GM19324 (cell line): ENCODE results near the gene DGKG.

Source experiments
- ATAC-seq: cut with Tn5 transposase; IDR thresholded peaks from one replicate; pipeline ENCODE4 v1.9.1; 2021; ENCODE audit warnings: mild to moderate bottlenecking, moderate library complexity; ENCODE audit not compliant: unreplicated experiment, low FRiP score

The DGKG gene

DNA sequence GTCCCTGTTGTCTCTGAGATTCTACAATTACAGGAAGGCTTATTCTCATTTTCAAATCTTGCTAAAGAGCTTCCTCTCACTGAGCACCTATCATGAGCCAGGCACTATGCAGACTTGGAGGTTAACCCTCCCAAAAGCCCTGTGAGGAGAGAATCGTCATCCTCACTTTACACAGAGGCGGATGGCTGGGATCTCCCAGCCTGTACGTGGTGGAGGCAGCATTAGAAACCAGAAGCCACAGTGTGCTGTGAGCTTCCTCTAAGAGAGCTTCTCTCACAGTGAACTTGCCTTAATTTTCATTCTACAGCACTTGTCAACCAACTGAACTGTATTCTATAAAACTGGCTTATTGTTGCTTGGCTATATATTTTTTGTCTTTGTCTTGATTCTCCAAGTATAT, 6.1 kb upstream of the DGKG start:
- ATAC-seq = no peak

DNA sequence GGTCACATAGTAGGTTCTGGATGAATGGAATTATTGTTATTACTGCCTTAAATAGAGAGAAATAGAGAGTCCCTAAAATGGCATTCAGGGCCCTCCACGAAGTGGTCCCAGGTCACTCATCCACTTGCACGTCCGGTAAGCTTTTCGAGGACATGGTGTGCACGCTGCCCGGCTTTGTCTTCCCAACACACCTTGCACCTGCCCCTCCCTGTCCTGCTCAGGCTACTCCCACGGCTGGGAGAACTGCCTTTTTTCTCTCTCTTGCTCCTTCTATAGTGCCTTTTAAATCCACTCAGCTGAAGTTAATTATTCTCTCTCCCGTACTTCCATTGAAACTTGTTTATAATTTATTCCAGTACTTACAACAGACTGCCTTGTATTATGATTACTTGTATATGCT, 5.6 kb upstream of the DGKG start:
- ATAC-seq = no peak

DNA sequence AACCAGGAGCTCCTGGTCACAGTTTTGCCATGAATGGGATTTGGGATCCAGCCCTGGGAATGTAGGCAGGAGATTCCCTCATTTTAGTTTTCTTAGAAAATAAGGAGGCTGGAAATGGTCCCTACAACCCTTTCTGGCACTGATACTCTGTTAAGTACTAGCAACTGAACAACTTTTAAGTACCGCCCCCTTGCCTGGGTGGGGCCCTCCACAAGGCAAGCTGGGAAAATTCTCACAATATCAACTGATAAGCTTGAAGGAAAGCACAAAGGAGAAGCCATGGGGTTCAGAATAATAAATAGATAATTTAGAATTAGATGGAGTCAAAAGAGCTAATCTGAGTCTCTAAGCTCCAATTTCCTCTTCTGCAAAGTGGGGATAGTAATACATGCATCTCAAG, 4.2 kb upstream of the DGKG start:
- ATAC-seq = no peak

DNA sequence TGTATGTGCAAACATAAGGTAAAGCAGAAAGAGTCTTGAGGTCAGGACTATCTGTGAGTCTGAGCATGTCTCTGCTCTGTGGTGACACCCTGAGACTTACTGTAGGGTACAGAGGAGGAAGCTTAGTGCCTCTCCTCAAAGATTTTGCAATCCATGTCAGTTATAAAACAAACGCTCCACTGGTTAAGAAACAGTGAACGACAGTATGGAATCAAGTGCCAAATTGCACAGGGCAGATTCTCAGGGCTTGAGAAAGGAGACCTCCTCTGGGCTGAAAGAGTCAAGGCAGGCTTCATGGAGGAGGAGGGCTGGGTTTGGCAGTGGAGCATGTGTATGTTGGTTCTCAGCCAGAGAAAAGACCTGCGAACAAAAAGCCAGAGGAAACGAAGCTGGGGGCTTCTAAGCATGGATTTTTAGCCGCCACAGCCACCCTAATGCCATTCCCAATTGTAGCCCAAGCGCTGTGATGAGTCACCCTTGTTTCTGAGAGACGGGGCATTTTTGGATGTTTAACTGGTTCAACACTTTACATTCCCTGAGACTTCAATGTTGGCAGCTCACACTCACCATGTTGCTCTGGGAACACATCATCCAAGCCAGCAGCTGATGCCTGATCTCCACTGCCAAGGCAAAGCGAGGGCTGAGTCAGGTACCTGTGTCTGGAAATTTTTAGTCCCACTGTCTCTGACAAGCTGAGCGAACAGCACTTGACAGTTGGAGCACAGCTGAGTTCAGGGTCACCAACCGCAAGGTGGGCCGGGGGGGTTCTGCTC, 3.4 kb upstream of the DGKG start:
- no peak for ATAC-seq

DNA sequence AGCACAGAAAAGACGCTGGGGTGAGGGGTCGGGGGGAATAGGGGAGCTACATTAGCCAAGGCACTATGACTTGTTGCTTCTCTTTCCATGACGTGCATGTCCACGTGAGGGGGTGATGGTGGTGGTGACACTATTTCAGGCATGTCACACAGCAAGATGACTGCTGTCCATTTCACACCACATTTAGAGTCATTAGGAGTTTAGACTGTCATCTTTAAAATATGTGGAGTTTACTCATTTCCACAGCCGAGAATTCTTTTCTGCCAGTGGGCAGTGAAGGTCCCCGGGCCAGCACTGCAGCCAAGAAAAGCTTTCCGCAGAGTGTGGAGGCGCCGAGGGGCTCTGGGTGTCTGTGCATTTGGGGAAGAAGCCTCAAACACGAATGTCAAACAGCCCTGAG, 954 bp upstream of the DGKG start:
- no peak for ATAC-seq

DNA sequence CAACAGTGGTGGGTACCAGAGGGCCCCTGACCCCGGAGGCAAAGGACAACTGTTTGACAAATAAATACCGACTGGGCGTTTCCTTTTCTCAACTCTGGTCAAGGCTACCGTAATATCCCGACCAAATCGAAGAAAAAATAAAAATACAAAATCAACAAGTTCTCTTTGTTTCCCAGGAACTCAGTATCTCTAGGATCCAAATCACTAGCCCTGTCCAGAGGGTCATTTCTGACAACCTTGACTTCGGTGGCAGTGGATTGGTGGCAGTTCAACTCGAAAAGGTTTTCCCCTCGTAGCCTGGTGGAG, 456 bp upstream of the DGKG start:
- no peak for ATAC-seq

DNA sequence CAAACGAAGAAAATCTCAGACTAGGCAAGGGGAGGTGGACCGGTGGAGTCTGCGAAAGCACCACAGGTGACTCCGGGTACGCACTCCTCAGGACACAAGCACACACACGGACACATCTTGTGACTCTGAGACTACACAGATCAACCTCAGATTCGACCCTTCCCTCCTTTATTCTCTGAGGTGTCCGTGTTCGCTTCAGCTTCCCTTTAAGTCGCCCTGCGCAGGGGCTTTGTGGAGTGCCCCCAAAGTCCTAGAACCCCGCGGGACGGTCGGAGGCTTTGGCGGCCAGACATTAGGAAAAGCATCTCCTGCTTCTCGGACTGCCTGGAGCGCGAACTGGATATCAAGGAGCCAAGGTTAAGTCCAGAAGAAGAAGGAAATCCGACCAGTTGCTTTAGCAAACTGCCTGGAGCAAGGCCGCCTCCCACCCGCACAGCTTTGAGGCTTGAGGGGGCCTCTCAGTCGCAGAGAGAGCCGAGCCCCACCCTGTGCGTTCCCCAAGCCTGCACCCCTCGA, 730 bp downstream of the DGKG start:
- ATAC-seq = no peak

DNA sequence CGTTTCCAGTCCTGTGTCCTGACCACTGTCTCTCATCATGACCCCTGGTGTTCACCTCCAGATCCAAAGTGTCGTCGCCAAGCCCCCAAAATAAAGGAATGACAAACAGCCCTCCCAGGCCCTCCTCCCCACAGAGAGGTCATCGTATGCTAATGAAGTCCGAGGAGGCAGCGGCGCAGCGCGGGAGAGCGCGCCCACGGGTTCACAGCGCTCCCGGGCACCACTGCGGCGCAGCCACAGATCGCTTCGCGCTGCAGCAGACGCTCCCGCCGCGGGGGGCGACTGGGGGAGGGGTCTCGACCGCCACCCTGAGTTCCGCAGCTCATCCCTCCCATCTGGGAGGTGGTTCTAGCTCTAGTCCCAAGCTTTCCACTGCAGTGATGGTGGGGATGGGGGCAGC, 1.3 kb downstream of the DGKG start:
- no peak for ATAC-seq

DNA sequence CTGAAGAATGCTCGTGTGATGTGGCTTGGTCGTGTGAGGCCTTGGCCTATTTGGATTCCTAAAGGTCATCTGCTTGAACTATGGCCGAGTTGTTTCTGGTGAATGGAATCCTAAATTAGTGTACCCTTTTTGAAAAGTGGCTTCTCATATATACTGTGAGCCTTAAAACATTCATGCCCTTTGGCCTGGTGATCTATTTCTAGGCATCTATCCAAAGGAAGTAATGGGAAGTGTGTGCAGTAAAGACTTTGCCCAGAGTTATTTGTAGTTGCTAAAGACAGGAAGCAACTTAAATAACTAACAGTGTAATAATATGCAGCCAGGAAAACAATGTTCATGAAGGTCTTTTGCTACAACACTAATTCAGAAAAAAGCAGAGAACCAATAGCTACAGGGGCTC, 3.0 kb downstream of the DGKG start:
- no peak for ATAC-seq

DNA sequence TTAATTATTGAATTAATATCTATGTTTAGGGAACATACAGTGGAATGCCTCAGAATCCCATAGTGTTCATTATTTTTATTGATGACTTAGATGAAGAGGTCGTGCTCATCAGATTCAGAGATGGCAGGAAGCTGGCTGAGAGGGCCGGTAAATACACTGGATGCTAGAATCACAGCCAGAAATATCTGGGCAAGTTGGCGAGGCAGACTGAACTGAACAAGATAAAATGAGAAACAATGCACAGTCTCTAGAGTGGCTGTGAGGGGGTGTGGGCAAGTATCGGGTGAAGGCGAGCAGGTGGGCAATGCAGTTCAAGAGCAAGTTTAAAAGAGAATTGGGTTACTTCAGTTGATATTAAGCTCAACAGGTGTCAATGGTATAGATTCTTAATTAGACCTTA, 5.9 kb downstream of the DGKG start:
- no peak for ATAC-seq

DNA sequence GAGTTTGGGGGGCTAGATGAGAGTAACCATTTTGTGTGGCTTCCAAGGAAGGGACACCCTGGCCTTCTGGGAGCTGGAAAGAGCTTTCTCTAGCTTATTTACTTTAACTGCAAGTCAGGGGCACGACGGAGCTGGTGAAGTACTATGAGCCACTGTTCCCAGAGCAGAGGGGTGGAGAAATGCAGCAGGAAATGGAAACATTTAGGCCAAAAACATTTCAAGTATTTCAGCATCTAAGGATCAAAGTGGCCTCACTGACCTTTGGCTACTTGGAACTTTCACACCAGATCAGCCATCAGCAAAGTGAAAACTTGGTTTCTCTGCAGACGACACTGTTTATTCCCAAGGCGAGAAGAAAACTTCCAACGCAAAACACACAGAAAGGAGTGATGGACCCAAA, 7.9 kb downstream of the DGKG start:
- no peak for ATAC-seq

DNA sequence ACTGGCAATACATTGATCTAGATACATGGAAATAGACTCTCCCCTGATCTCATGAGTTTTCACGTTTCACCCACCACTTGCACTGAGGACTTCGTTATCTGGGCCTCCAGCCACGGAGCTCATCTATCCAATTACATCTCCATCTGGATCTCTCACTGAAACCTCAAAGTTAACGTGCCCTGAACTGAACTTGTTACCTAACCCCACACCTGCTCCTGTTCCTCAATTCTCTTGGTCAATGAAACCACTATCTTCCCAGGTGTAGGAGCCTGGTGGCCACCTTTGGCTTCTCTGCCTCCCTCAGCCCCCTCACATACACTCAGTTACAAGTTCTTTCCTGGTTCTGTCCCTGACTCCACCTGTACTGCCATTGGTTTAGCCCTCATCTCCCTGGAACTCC, 9.7 kb downstream of the DGKG start:
- ATAC-seq = no peak

DNA sequence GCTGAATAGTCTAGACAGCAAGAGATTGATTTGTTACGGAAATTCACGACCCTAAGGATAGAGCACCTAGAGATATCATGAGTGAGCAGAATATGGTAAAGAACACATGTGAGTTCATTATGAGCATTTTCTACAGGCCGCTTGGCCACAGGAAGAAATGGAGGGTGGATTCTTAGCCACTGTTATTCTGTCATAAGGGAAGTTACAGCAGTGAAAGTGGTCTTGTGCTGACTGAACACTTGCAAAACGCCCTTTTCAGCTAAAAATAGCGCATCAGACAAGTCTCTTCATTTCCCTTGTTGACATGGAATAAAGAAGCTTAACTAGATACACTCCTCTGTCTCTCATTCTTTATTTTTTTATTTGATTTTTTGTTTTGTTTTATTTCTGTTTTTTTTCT, 19.8 kb downstream of the DGKG start:
- no peak for ATAC-seq

DNA sequence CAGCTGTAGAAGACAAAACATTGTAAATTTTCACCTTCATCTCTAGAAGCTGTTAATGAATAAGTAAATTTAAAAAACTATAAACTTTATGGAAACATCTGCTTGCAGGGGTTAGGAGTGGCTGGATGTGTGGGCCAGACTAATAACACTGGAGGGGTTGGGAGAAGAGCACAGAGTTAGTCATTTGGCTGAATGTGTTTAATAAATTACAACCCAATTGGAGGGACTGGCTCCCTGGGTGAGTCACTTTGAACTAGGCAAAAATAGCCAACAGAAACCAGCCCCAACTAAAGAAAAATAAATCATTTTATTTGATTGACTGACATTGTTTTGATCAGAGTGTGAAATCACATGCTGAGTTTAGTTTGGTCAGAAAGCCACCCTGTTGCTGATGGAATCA, 21.8 kb downstream of the DGKG start:
- ATAC-seq = no peak

DNA sequence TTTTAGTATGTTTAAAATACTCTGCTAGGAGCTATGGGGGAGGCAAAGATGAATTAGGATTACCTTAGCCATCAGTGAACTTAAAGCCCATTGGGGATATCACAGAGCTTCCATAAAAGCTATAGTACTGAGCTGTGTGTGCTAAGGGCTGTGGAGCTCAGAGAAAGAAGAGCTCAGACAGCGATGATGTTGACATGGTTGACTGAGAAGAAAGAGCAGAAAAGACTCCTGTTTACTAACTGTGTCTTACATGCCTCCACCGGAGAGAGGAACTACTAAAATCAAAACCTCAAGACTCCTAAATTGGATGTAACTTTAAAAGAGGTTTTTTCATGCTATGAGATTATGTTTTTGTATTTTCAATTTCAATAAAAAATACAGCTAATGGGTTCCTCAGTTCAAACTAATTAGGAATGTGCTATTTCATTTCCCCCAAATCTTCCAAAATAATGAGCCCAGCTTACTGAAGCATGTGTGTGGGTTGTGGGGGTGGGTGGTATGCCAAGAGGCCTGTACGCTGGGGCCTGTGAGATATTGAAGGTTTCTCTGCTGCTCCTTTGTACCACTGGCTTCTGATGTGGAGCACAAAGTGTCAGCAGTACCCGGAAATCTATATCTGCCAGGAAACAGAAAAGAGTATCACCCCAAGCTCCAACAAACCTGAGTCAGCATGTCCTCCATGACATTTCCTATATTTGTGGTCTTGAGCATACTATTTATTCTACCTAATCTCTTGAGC, 22.7 kb downstream of the DGKG start:
- no peak for ATAC-seq

DNA sequence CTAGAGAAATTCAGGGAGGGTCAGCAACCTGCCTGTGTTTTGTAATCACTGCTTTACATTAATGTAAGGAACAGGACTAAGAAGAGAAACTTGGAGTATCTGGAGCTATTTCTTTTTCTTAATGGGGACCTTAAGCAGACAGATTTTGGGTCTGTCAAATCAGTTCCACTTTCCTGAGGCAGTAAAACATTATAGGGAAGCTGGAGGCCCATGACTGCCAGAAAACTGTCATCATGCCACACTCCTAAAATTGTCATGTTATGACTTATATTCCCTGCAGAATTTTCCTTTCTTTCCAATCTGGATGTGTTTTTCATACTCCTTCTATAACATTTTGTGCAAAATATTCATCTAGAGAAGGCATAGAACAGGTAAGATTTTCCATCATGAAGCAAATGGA, 28.8 kb downstream of the DGKG start:
- no peak for ATAC-seq

DNA sequence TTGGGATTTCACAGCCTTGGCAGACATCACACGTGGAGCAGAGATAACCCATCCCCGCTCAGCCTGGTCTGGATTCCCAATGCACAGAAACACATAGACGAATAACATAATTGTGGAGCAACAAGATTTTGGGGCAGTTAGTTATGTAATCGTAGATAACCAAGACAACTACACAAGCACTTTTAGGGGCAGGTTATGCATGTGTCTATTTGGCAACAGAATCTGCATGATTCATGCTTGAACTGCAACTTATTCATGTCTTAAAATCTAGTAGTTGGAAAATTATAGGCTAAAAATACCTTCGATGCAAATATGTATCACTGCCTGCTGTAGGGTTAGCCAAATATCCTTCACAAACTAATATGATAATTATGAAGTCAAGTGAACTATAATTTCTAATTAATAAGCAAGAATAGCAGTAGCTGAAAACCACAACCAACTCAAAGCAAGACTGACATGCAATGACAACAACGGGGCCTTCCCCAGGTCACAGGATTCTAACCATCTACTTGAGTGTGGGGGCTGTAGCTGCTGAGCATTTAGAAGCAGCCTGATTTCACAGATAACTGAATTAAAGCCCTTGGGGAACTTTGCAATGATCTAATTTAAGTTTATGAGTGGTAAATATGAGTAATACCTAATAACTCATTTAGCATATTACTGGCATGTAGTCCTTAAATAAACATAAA, 31.1 kb downstream of the DGKG start:
- no peak for ATAC-seq

DNA sequence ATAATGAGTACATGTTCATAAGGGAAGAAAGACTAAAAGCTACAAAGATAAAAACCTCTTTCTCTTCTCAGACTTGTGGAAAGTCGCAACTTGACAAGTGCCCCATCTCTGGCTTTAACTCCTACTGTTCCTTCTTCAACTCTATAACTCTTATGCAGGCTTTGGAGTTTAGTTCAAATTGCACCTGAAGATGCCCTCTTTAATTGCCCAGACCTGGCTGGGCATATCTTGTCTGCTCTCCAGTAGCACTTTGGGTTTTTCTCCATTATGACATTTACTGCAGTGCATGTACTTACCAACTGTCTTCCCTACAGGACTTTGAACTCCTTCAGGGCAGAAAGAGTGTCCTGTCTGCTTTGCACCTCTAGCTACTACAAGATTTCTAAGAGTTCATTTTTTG, 32.4 kb downstream of the DGKG start:
- ATAC-seq = no peak

DNA sequence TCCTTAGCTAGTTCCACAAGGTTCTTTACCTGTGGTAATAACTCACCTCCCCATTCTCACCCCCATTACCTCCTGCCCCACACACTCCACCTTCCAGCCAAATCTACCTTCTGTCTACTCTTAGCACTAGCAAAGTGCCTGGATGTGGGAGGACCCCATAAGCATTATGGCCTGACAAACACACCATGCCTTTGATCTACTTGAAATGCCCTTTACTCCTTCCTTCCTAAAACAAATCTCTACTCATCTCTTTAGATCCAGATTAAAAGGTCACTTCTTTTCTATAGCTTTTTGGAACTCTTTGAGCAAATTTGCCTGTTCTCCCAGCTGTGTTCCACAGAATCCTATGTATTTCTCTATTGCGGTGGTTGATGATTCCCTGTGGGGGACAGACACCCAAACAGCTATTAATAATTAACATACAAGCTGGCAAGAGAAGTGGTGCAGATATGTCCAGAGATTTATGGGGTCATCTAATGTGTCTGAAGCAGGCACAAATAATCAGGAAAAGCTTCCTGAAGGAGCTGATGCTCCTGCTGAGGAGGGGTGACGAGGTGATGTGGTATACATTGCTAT, 34.0 kb downstream of the DGKG start:
- ATAC-seq = no peak

DNA sequence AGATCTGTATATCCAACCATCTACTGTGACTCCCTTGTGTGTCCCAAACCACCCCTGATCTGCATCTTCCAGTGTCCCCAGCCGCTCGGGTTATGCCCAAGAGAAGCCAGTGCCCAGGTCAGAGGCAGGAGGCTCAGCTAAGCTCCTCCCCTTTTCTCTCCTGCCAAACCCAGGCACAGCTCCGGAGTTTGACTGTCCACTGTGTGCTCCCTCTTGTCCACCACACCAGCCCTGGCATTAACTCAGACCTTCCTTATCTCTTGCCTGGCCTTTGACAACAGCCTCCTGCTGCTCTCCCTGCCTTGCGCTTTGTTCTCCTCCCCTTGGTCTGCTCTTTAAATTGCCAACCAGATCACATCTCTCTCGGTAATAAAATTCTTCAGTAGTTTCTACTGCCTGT, 39.3 kb downstream of the DGKG start:
- no peak for ATAC-seq

DNA sequence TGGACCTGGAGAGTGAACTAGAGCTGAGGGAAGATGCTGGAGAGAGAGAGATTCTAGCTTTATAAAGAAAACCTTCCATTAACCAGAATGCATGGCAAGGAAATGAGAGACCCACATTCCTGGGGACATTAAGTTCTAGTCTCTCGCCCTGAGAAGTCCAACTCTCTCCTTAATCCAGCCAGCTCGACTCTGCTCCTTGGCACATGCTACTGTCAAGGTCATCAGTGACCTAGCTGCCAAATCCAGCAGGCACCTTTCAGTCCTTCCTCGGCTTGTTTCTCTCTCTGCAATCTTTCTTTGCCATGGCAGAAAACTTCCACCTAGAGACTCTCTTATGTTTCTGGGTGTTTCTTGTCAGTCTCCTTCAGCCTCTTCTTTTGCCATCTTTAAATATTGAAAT, 40.3 kb downstream of the DGKG start:
- ATAC-seq = no peak
